Amygdala (tissue), 56 donors: ENCODE measurements around the gene RASSF3.
A peak's percentile ranks its signal among the peaks of the same experiment; 100 is the strongest.
"Not testable (repeated sequence)": the region's sequence is repeated elsewhere in the genome, so short reads cannot be mapped to it uniquely, and the experiment has no call there.

Source experiments
- DNase-seq, 56 donors: peaks; one replicate each; lab custom pipeline; 2025; lab: John Stamatoyannopoulos, UW

RASSF3 gene

GRCh38 chr12:64595863-64596793 lies 14.2 kb upstream of the RASSF3 start:
- no peak for DNase-seq

- DNase-seq = no peak
Observed at GRCh38 chr12:64598831-64599230, 11.5 kb upstream of the RASSF3 start.

DNA sequence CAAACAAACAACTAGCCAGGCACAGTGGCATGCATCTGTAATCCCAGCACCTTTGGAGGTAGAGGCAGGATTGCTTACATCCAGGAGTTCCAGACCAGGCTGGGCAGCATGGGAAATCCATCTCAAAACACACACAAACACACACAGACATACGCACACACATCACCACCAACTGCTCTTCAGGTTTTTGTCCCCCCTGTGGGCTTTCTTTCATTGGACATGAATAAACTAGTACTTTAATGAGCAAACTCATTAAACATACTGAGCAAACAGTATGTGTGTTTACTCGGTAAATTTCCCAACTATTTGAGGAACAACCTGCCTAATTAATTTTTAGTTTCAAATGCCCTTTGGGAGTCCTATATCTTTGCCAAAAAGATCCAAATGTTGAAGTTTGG lies 10.1 kb upstream of the RASSF3 start:
- DNase-seq = no peak

GRCh38 chr12:64603183-64603841 lies 7.0 kb upstream of the RASSF3 start:
- DNase-seq = no peak

- DNase-seq = peak in 5 of 56 donors; percentile 4 to 9 (median 8)
Observed at GRCh38 chr12:64608901-64609535, 1.3 kb upstream of the RASSF3 start.

GRCh38 chr12:64609536-64610078 lies 688 bp upstream of the RASSF3 start:
- peak in 1 of 56 donors; percentile 14 for DNase-seq

DNA sequence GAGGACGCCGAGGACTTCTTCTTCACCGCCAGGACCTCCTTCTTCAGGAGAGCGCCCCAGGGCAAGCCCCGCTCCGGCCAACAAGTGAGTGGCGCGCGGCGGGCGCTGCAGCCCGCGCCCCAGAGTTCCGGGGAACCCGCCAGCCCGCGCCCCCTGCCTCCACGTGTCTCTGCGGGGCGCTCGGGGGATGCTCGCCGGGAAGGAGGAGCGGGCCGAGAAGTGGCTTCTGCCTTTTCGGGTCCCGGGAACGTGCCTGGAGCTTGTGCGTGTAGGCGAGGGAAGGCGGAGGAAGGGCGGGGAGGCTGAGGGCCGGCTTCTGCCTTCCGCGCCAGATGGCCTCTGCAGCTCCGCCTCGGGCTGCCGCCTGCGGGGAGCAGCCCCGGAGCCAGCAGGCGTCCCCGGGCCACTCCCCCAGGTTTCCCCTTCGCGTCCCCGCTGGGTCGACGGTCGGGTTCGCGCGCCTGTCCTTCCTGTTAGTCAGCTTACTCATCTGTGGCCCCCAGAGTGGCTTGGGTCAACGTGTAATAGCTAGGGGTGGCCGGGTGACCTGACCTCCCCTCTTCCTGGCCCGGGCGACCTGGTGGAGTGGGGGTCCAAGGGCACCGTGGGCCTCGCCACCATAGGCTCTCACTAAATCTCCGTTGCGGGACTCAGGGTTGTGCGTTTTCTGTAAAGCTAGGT lies 505 bp downstream of the RASSF3 start:
- DNase-seq = peak in 17 of 56 donors; percentile 10 to 52 (median 25)

DNA sequence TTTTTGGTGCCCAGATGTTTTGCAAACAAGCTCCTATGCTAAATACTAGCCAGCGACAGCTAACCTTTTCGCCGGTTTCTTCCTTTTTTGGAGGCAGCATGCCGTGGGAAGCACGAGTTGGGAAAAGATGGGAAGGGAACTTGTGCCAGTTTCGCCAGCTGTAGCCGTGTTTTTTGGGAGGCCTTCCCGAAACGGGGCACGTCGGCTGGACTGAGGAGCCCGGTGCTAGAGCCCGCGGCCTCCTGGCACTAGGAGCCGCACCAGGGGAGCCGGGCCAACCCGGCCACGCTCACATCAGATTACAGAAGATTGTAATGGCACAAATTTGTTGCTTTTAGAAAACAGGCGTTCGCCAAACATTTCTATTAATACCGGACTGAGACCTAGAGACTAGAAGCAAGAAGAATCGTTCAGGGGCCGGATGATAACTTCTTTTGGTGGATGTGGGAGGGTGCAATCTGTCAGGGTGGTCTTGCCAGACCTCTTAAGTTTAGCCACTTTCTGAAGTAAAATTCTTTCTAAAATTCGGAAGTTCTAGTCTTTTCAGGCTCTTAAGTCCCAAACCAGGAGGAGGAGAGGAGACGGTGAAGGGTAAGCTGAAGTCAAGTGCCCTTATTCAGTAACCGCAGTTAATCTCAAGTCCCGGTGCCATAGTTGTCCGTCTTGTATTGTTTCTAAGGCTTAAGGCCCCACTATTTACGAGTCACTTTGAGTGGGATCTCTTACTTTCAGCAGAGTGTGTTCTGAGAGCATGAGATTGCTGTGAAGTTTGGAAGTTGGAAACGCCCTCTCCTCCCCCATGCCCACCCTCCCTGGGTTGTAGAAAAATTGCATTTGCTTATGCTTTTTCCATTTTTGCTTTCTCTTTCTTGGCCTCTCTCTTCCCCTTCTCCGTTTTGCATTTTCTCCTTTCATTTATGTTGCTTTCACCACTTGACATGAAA lies 1.3 kb downstream of the RASSF3 start:
- peak in 8 of 56 donors; percentile 3 to 29 (median 18) for DNase-seq

- no peak for DNase-seq
Observed at GRCh38 chr12:64612843-64613242, 2.5 kb downstream of the RASSF3 start.

GRCh38 chr12:64613775-64614398 lies 3.6 kb downstream of the RASSF3 start:
- not testable (repeated sequence) for DNase-seq

- DNase-seq = peak in 2 of 56 donors; percentile 5 to 10
Observed at GRCh38 chr12:64616201-64616600, 5.9 kb downstream of the RASSF3 start.

DNA sequence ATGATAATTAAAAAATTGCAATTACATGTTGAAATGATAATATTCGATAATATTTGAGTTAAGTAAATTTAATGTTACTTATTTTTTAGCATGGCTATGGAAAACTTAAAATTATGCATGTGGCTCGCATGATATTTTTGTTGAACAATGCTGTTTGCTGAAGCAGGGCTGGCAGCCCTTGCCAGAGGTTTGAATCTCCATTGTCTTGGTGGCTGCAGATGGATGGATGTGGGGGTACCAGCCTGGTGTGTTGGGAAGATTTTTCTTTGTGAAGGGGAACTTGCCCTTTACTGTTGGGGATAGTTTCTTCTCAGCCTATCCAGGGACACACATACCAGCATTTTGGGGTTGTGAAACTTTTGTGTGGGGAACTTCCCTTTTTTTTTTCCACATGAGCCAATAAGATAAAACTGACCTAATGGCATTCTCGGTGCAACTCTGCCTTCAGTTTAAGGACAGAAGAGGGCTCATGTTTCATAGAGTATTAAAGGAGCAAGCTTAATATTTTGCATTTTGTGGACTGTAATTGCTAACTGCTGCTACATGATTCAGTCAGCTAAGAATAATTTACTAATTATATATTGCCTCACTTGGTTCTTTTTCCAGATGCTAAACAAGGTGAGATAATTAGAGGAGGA lies 8.8 kb downstream of the RASSF3 start:
- DNase-seq = peak in 6 of 56 donors; percentile 3 to 20 (median 13)

DNA sequence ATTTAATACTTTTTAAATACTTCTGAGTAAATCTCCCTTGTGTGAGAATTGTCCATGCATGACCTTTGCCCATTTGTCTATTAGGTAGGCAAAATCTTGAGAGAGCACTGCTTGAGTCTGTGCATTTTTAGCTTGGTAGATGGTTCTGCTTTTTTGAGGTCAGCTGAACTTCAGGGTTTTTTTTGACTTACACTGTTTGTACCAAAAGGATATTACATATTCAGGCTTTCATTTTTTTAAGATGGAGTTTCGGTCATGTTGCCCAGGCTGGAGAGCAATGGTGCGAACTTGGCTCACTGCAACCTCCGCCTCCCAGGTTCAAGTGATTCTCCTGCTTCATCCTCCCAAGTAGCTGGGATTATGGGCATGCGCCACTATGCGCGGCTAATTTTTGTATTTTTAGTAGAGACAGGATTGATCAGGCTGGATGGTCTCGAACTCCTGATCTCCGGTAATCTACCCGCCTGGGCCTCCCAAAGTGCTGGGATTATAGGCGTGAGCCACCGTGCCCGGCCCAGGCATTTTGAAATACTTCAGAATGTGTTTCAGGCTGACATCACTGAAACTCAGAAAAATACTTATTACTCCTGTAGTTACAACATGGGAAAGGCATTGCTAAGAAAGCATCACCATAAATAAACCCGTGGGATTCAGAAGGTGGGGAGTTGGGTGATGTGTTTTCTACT lies 11.1 kb downstream of the RASSF3 start:
- DNase-seq = no peak

GRCh38 chr12:64624035-64624434 lies 13.7 kb downstream of the RASSF3 start:
- no peak for DNase-seq

GRCh38 chr12:64625243-64626077 lies 15.2 kb downstream of the RASSF3 start:
- DNase-seq = peak in 37 of 56 donors; percentile 10 to 63 (median 31)

- DNase-seq = not testable (repeated sequence)
Observed at GRCh38 chr12:64626588-64626987, 16.3 kb downstream of the RASSF3 start.

- DNase-seq = no peak
Observed at GRCh38 chr12:64627771-64628170, 17.5 kb downstream of the RASSF3 start.
